Upper lobe of left lung (tissue), 4 donors: ENCODE data around the gene DOK7.

Source experiments
- CTCF ChIP-seq, 6 experiments: fragments of 450-650 bp in 4 of 6; fragments of 200-600 bp in 2 of 6; sonication (generic) in 2 of 6; IDR thresholded peaks; one replicate each; pipeline ENCODE4 v1.5.1; 2016 to 2019; ENCODE audit warnings: antibody characterized with exemption in 6 of 6
- POLR2AphosphoS5 ChIP-seq, 2 donors: sonication (generic); formaldehyde crosslinking; IDR thresholded peaks; one replicate each; pipeline ENCODE4 v1.5.1; 2017; ENCODE audit warnings: antibody characterized with exemption in 2 of 2

- no peak for TF ChIP-seq CTCF (IDR thresholded peaks at IDR 0.05)
- no peak for TF ChIP-seq POLR2AphosphoS5 (IDR thresholded peaks at IDR 0.05)
Observed at GRCh38 chr4:3415471-3416141, 47.5 kb upstream of the DOK7 start.
